AG04450 (cell line): ENCODE measurements around the gene GPATCH8. TPM values are rescaled to one million over a fixed set of nuclear protein-coding genes. Genes with fewer than 3 reads are reported as not detected.

Experiments
- CTCF ChIA-PET: fragments of 300-600, 350-600 bp; formaldehyde crosslinking; extraction: SDS; loops from one replicate; lab custom pipeline; 2022; ENCODE audit warnings: antibody characterized with exemption, inconsistent platforms; lab: Charles Lee
- POLR2A ChIA-PET: fragments of 350-600 bp; formaldehyde crosslinking; extraction: SDS; loops from one replicate; lab custom pipeline; 2021; ENCODE audit warnings: antibody characterized with exemption, inconsistent platforms; lab: Yijun Ruan, JAX
- DNase-seq: peaks from one replicate; pipeline ENCODE4 v3.0.0-alpha.2; 2011; ENCODE audit warnings: low read depth, low spot score
- H3K27ac ChIP-seq: one replicate; pipeline ENCODE4 v1.5.1; 2012; ENCODE audit warnings: low read depth, low read length, control low read depth
- H3K27me3 ChIP-seq: one replicate; pipeline ENCODE4 v1.6.0; 2012; ENCODE audit warnings: low read length; ENCODE audit not compliant: control insufficient read depth, insufficient read depth
- H3K4me3 ChIP-seq: 2 replicates; pipeline ENCODE4 v1.5.1; 2011; ENCODE audit warnings: mild to moderate bottlenecking, low read depth, low read length, control low read depth
- H3K9me3 ChIP-seq: 2 replicates; pipeline ENCODE4 v1.5.1; 2012; ENCODE audit warnings: low read length; ENCODE audit not compliant: control insufficient read depth, insufficient read depth
- polyA plus RNA-seq: library from polyadenylated mRNA; depleted of rRNA; stranded (reverse); fragments of >200 nt; gene quantifications from 2 replicates; pipeline ENCODE4 v1.2.3, GENCODE V29; 2011
- TF ChIP-seq, protein P1 (sequence below): IDR thresholded peaks from 2 replicates; pipeline ENCODE4 v1.5.1; 2011; ENCODE audit warnings: low read depth, low read length, control low read depth, inconsistent platforms

The GPATCH8 gene
- polyA plus RNA-seq, 1 experiment = 16.4 TPM

DNA sequence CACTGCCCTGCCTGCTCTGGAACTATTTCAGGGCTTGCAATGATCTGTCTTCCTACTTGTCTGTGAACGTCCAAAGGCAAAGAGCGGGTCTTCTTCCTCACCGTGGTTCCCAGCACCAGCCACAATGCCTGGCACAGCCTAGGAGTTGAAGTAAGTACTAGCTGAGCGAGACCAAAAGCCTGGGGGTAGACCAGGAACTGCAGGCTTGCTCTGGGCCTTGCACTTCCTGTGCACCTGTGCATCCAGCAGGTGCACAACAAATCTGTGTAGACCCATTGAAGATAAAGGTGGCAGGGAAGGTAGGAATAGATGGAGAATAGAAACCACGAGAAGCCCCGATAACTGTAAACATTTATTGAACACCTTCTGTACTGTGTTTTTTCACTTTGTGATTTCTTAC, 144.2 kb downstream of the GPATCH8 start:
- Histone ChIP-seq H3K27me3 (no peaks in the 10 kb centered on the region), H3K9me3 (no peaks in the 10 kb centered on the region; the same call in 1 of the 2 replicates), H3K27ac (no peak overlapping the region), H3K4me3 (no peak overlapping the region)
- TF ChIP-seq, protein P1, sequence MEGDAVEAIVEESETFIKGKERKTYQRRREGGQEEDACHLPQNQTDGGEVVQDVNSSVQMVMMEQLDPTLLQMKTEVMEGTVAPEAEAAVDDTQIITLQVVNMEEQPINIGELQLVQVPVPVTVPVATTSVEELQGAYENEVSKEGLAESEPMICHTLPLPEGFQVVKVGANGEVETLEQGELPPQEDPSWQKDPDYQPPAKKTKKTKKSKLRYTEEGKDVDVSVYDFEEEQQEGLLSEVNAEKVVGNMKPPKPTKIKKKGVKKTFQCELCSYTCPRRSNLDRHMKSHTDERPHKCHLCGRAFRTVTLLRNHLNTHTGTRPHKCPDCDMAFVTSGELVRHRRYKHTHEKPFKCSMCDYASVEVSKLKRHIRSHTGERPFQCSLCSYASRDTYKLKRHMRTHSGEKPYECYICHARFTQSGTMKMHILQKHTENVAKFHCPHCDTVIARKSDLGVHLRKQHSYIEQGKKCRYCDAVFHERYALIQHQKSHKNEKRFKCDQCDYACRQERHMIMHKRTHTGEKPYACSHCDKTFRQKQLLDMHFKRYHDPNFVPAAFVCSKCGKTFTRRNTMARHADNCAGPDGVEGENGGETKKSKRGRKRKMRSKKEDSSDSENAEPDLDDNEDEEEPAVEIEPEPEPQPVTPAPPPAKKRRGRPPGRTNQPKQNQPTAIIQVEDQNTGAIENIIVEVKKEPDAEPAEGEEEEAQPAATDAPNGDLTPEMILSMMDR = no peak
- no peak for DNase-seq
- CTCF ChIA-PET = interaction anchor here (1.0 kb wide), 1 partner anchor 8 kb away, joined by 3 read pairs; no protein-coding TSS in a partner anchor
- POLR2A ChIA-PET = no interaction called here

DNA sequence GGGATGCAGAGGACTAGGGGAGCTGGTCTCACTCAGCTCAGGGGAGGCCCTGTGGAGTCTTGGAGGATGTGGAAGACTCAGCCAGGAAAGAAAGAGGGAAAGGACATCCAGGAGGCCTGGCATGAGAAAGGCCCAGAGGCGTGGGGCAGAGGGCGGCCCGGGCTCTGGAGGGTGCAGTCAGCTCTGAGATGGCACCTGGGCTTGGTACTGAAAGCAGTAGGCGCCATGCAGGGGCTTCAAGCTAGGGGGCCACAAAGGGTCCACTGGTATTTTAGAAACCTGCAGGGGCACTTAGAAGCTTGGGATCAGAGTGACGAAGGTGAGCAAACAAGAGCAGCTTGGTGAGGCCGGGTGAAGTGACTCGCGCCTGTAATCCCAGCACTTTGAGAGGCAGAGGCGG, 145.1 kb downstream of the GPATCH8 start:
- ChIA-PET POLR2A (no interaction called here), CTCF (interaction anchor here (0.7 kb wide), 1 partner anchor 148 kb away, joined by 3 read pairs; no protein-coding TSS in a partner anchor)
- Histone ChIP-seq H3K9me3 (no peaks in the 10 kb centered on the region; the same call in 1 of the 2 replicates), H3K27ac (no peak overlapping the region), H3K27me3 (no peaks in the 10 kb centered on the region), H3K4me3 (no peak overlapping the region)
- TF ChIP-seq, protein P1 = no peak
- no peak for DNase-seq

DNA sequence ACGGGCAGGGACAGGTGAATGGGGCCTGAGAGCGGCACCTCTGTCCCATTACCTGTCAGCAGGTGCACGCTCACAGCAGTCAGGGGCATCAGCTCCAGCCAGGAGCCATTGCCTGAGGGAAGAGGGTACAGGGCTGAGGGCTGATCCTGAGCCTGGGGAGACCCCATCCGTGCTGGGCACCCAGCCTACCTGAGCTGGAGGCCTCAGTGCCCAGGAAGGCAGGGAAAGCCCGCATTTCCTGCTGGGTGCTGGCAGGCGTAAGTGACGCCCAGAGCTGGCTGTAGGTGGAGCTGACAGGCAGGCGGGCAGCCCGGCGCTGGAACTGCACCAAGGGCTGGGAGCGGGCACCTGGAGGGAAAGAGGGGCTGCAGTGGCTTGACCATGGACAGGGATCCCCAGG, 147.0 kb downstream of the GPATCH8 start:
- TF ChIP-seq, protein P1 = no peak
- POLR2A ChIA-PET = no interaction called here
- H3K9me3 ChIP-seq = no peaks in the 10 kb centered on the region; the same call in 1 of the 2 replicates
- H3K27me3 ChIP-seq = no peaks in the 10 kb centered on the region
- no peak overlapping the region for H3K27ac ChIP-seq
- no peak for DNase-seq
- CTCF ChIA-PET = no interaction called here
- H3K4me3 ChIP-seq = no peak overlapping the region

DNA sequence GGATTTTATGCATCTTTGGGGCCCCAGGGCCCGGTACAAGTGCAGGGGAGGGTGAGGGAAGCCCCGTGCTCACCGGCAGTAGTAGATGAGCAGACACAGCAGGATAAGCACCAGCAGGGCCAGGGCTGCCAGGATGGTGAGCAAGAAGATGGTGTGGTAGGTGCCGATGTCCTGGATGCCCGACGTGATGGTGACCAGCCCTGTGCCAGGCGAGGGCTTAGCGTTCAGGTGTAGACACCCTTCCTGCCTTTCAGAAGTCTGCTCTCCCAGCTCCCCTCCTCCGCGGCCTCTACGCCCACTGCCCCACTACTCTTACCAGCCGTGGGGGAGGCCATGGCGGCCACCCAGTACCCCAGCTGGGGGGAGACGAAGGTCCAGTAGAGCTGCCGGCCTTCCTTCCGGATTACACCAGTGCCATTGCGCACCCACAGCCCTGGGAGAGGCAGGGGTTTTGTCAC, 147.5 kb downstream of the GPATCH8 start:
- H3K4me3 ChIP-seq = no peak overlapping the region
- TF ChIP-seq, protein P1 = no peak
- H3K27me3 ChIP-seq = no peaks in the 10 kb centered on the region
- H3K9me3 ChIP-seq = no peaks in the 10 kb centered on the region; the same call in 1 of the 2 replicates
- DNase-seq = no peak
- H3K27ac ChIP-seq = no peak overlapping the region
- CTCF ChIA-PET = interaction anchor here (0.6 kb wide), 1 partner anchor 7 kb away, joined by 3 read pairs; no protein-coding TSS in a partner anchor
- POLR2A ChIA-PET = no interaction called here

DNA sequence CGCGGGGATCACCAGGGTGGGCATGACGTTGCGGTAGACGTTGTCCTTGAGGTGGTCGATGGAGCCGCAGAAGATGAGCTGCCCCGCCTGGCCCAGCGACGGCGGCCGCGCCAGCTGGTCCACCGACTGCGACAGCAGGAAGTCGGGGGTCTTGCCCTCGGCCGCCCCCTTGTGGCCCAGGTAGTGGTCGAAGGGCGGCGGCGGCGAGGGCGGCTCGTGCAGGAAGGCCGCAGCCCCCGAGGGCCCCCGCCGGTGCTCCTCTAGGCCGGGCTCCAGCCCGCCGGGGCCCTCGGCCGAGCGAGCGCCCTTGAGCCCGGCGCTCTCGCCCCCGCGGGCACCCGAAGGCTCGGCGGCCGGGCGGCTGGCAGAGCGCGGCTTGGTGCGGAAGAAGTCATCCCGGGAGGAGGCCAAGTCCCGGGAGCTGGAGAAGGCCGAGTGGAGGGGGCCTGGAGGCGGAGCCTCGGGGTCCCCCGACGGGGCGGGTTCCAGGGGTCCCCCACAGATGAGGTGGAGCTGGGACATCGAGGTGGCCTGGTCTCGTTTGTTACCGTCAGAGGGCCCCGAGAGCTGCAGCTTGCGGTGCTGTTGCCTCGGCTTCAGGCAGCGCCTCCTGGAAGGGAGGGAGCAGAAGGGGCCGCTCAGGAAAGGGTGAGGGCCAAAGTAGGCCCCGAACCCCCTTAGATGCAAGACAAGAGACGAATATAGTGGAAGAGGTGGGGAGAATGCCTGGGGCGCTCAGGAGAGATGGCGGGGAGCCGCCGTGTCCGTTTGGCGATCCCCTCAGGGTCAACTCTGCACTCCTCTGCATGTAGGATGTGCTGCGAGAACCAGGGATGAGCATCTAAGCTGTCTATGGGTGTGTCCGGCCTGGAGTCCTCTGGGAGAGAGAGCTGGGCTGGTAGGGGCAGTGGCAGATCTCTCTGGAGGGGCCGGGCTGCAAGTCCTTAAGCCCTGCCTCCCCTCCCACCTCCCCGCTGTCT, 148.3 kb downstream of the GPATCH8 start:
- Histone ChIP-seq H3K9me3 (no peaks in the 10 kb centered on the region; the same call in 1 of the 2 replicates), H3K27me3 (no peaks in the 10 kb centered on the region), H3K27ac (no peak overlapping the region), H3K4me3 (no peak overlapping the region)
- ChIA-PET POLR2A (interaction anchor here (0.6 kb wide), 1 partner anchor 13 kb away, joined by 3 read pairs; no protein-coding TSS in a partner anchor), CTCF (interaction anchor here (0.6 kb wide), 1 partner anchor 8 kb away, joined by 3 read pairs; no protein-coding TSS in a partner anchor)
- no peak for DNase-seq
- TF ChIP-seq, protein P1 = no peak
